GM12878 (cell line): ENCODE results near the gene GNAQ.

Source experiments
- BMI1 ChIP-seq: fragments of 450-650 bp; IDR thresholded peaks from 2 replicates; pipeline ENCODE4 v1.6.1; 2016; ENCODE audit warnings: mild to moderate bottlenecking, moderate library complexity, borderline replicate concordance
- CHD1 ChIP-seq: IDR thresholded peaks from 2 replicates; pipeline ENCODE4 v1.6.1; 2012; ENCODE audit warnings: low read depth, low read length, improper control_type of control experiment
- CTCF ChIP-seq, 3 experiments: IDR thresholded peaks in 2 of 3; conservative IDR thresholded peaks in 1 of 3; 2 replicates each; pipeline ENCODE4 v1.5.1; 2011; ENCODE audit warnings: low read depth in 3 of 3, low read length in 3 of 3, mild to moderate bottlenecking in 3 of 3, control low read depth in 2 of 3, moderate library complexity in 2 of 3, inconsistent platforms in 1 of 3, mixed read lengths in 1 of 3; ENCODE audit not compliant: control insufficient read depth in 2 of 3, insufficient read depth in 1 of 3; ENCODE audit errors: extremely low read depth in 1 of 3
- EP300 ChIP-seq, 2 experiments: fragments of 150-350 bp in 1 of 2; IDR thresholded peaks; 2 replicates each; pipeline ENCODE4 v1.6.1; 2011 to 2012; ENCODE audit warnings: low read depth in 2 of 2, low read length in 2 of 2, borderline replicate concordance in 1 of 2, improper control_type of control experiment in 1 of 2, inconsistent platforms in 1 of 2; ENCODE audit not compliant: control insufficient read depth in 1 of 2
- EZH2 ChIP-seq: IDR thresholded peaks from 2 replicates; pipeline ENCODE4 v1.6.1; 2012; ENCODE audit warnings: low read depth, mild to moderate bottlenecking, control low read depth, inconsistent platforms, low read length, borderline replicate concordance; ENCODE audit not compliant: control insufficient read depth
- RBBP5 ChIP-seq: fragments of 200-600 bp; sonication (generic); conservative IDR thresholded peaks from 2 replicates; pipeline ENCODE4 v1.6.1; 2016
- RFX5 ChIP-seq: IDR thresholded peaks from 2 replicates; pipeline ENCODE4 v1.6.1; 2011; ENCODE audit warnings: low read depth, low read length, improper control_type of control experiment
- ZNF274 ChIP-seq: IDR thresholded peaks from one replicate; pipeline ENCODE4 v1.8.0; 2011; ENCODE audit not compliant: insufficient read length, insufficient read depth

GRCh38 chr9:77916410-77916819 is 115.2 kb downstream of the GNAQ start:
- no peak for TF ChIP-seq RBBP5
- TF ChIP-seq ZNF274: no peak
- no peak for TF ChIP-seq CTCF (IDR thresholded peaks at IDR 0.05 in 2 of 3, conservative IDR thresholded peaks at IDR 0.05 in 1 of 3; ENCODE audit: control insufficient read depth in 2 of 3, extremely low read depth in 1 of 3, insufficient read depth in 1 of 3, low read depth in 3 of 3, low read length in 3 of 3)
- TF ChIP-seq CHD1: no peak
- TF ChIP-seq RFX5: no peak
- TF ChIP-seq BMI1: no peak
- TF ChIP-seq EP300 (IDR thresholded peaks at IDR 0.05; ENCODE audit: borderline replicate concordance in 1 of 2, control insufficient read depth in 1 of 2, low read depth in 2 of 2, low read length in 2 of 2): peak; percentile 72 to 86; a peak in 3 of 4 replicates
- TF ChIP-seq EZH2: no peak
